DMS153 treated with DMSO at 0.1 percent for 48 hours (cell line): ENCODE results near the gene REXO4.

Experiments used
- DNase-seq: peaks from one replicate; lab custom pipeline; 2025; ENCODE audit not compliant: unreplicated experiment; lab: John Stamatoyannopoulos, UW

Gene REXO4

GRCh38 chr9:133417541-133418461 lies at the start of gene REXO4:
REXO4 (minus strand) TSS chr9:133418010; CDS start chr9:133417844, 166 bp downstream.
- peak; percentile 80 for DNase-seq

GRCh38 chr9:133467101-133467500 lies 49.3 kb upstream of the REXO4 start:
- no peak for DNase-seq

- no peak for DNase-seq
These were observed 48.2 kb upstream of the REXO4 start for GRCh38 chr9:133465984-133466383.

- no peak for DNase-seq
These were observed 46.8 kb upstream of the REXO4 start for GRCh38 chr9:133464638-133465037.

- DNase-seq: no peak
These were observed 46.2 kb upstream of the REXO4 start for GRCh38 chr9:133463864-133464615.

GRCh38 chr9:133463234-133463863 lies 45.5 kb upstream of the REXO4 start:
- no peak for DNase-seq

- no peak for DNase-seq
These were observed 44.2 kb upstream of the REXO4 start for GRCh38 chr9:133461975-133462374.

GRCh38 chr9:133460405-133461175 lies 42.8 kb upstream of the REXO4 start:
- peak; percentile 49 for DNase-seq

GRCh38 chr9:133459476-133460404 lies 41.9 kb upstream of the REXO4 start, which contains the start of gene CACFD1:
CACFD1 (plus strand) TSS chr9:133459978; CDS start chr9:133460067, 89 bp downstream.
- peak; percentile 99 for DNase-seq

GRCh38 chr9:133458643-133459312 lies 41.0 kb upstream of the REXO4 start:
- DNase-seq: no peak

GRCh38 chr9:133457748-133458147 lies 39.9 kb upstream of the REXO4 start:
- DNase-seq: no peak

GRCh38 chr9:133457233-133457632 lies 39.4 kb upstream of the REXO4 start:
- DNase-seq: no peak

- no peak for DNase-seq
These were observed 38.6 kb upstream of the REXO4 start for GRCh38 chr9:133456409-133456808.

GRCh38 chr9:133455936-133456335 lies 38.1 kb upstream of the REXO4 start:
- DNase-seq: no peak

GRCh38 chr9:133454943-133455673 lies 37.3 kb upstream of the REXO4 start:
- DNase-seq: no peak

GRCh38 chr9:133454325-133454724 lies 36.5 kb upstream of the REXO4 start:
- DNase-seq: no peak

- no peak for DNase-seq
These were observed 35.8 kb upstream of the REXO4 start for GRCh38 chr9:133453651-133454050.

- no peak for DNase-seq
These were observed 34.8 kb upstream of the REXO4 start for GRCh38 chr9:133452562-133452961.
